IMR-90 (cell line): ENCODE results near the gene GYS1. TPM values are rescaled to one million over a fixed set of nuclear protein-coding genes. Genes with fewer than 3 reads are reported as not detected.

ENCODE experiments used
- ATAC-seq: fragments of 200-7000 bp; cut with Tn5 transposase; 2 replicates; pipeline ENCODE4 v1.9.1; 2020; ENCODE audit warnings: low read depth, mild to moderate bottlenecking, moderate library complexity
- BruUV-seq: library from RNA; stranded (reverse); fragments of 400-500 nt; replicated peaks from 2 replicates; lab custom pipeline; 2021; lab: Mats Ljungman, UMichigan
- CTCF ChIA-PET: fragments of 300-600 bp; formaldehyde crosslinking; extraction: SDS; loops from one replicate; lab custom pipeline; 2021; ENCODE audit warnings: antibody characterized with exemption; lab: Yijun Ruan, JAX
- POLR2A ChIA-PET: fragments of 300-600 bp; sonication (Branson Sonifier 250); formaldehyde crosslinking; loops from one replicate; lab custom pipeline; 2022; ENCODE audit warnings: antibody characterized with exemption; ENCODE audit not compliant: unreplicated experiment; lab: Charles Lee
- DNase-seq: peaks from one replicate; pipeline ENCODE4 v3.0.0; 2013
- H2AFZ ChIP-seq: replicated peaks from 2 replicates; pipeline ENCODE3; 2013; ENCODE audit warnings: low read length, mild to moderate bottlenecking; ENCODE audit not compliant: poor library complexity
- H2AK5ac ChIP-seq: 2 replicates; pipeline ENCODE4 v1.6.1; 2013; ENCODE audit warnings: low read depth, low read length, inconsistent platforms
- H2AK9ac ChIP-seq: replicated peaks from 2 replicates; pipeline ENCODE3; 2013; ENCODE audit warnings: mild to moderate bottlenecking, low read depth, low read length, moderate library complexity; ENCODE audit not compliant: poor library complexity
- H2BK120ac ChIP-seq: 2 replicates; pipeline ENCODE4 v1.6.1; 2013; ENCODE audit warnings: low read depth, low read length, inconsistent platforms
- H2BK15ac ChIP-seq: 3 replicates; pipeline ENCODE4 v1.6.1; 2013; ENCODE audit warnings: low read depth, low read length, inconsistent platforms
- H2BK20ac ChIP-seq: 2 replicates; pipeline ENCODE4 v1.6.1; 2013; ENCODE audit warnings: low read depth, mild to moderate bottlenecking, inconsistent platforms, low read length, moderate library complexity
- H2BK5ac ChIP-seq: 2 replicates; pipeline ENCODE4 v1.6.1; 2013; ENCODE audit warnings: mild to moderate bottlenecking, low read depth, low read length, inconsistent platforms; ENCODE audit not compliant: poor library complexity, severe bottlenecking
- H3K14ac ChIP-seq: replicated peaks from 2 replicates; pipeline ENCODE4 v1.6.1; 2013; ENCODE audit warnings: low read depth, low read length, inconsistent platforms
- H3K18ac ChIP-seq: 2 replicates; pipeline ENCODE4 v1.6.1; 2013; ENCODE audit warnings: low read depth, low read length, control low read depth
- H3K23ac ChIP-seq: 2 replicates; pipeline ENCODE4 v1.6.1; 2013; ENCODE audit warnings: low read depth, low read length, inconsistent platforms
- H3K27ac ChIP-seq: 2 replicates; pipeline ENCODE4 v1.5.1; 2013; ENCODE audit warnings: mild to moderate bottlenecking, control low read depth, low read length; ENCODE audit not compliant: insufficient read depth
- H3K27me3 ChIP-seq: 2 replicates; pipeline ENCODE4 v1.6.1; 2013; ENCODE audit warnings: low read length; ENCODE audit not compliant: control insufficient read depth, insufficient read depth
- H3K36me3 ChIP-seq: 2 replicates; pipeline ENCODE4 v1.6.1; 2013; ENCODE audit warnings: low read length, mixed read lengths; ENCODE audit not compliant: control insufficient read depth, insufficient read depth
- H3K4ac ChIP-seq: 2 replicates; pipeline ENCODE4 v1.6.1; 2013; ENCODE audit warnings: low read depth, low read length, inconsistent platforms
- H3K4me1 ChIP-seq: 2 replicates; pipeline ENCODE4 v1.6.1; 2013; ENCODE audit warnings: low read length, mixed read lengths; ENCODE audit not compliant: control insufficient read depth, insufficient read depth
- H3K4me2 ChIP-seq: 2 replicates; pipeline ENCODE4 v1.6.1; 2013; ENCODE audit warnings: low read depth, mild to moderate bottlenecking, control low read depth, low read length, moderate library complexity
- H3K4me3 ChIP-seq: 2 replicates; pipeline ENCODE4 v1.5.1; 2013; ENCODE audit warnings: low read depth, mild to moderate bottlenecking, control low read depth, low read length, moderate library complexity; ENCODE audit not compliant: insufficient read depth
- H3K56ac ChIP-seq: 2 replicates; pipeline ENCODE4 v1.6.1; 2013; ENCODE audit warnings: low read length, inconsistent platforms; ENCODE audit not compliant: insufficient read depth; ENCODE audit errors: extremely low read depth
- H3K79me1 ChIP-seq, 2 experiments: 2 replicates each; pipeline ENCODE4 v1.6.1; 2013; ENCODE audit warnings: low read length in 2 of 2, inconsistent platforms in 1 of 2, low read depth in 1 of 2
- H3K9ac ChIP-seq: 2 replicates; pipeline ENCODE4 v1.6.1; 2013; ENCODE audit warnings: low read depth, low read length, control low read depth
- H3K9me1 ChIP-seq: 2 replicates; pipeline ENCODE4 v1.6.1; 2013; ENCODE audit warnings: low read length, inconsistent platforms; ENCODE audit not compliant: insufficient read depth
- H3K9me3 ChIP-seq: 2 replicates; pipeline ENCODE4 v1.6.1; 2013; ENCODE audit warnings: low read length; ENCODE audit not compliant: control insufficient read depth, insufficient read depth
- H4K20me1 ChIP-seq: 2 replicates; pipeline ENCODE4 v1.6.1; 2013; ENCODE audit warnings: low read length, inconsistent platforms; ENCODE audit not compliant: insufficient read depth
- H4K5ac ChIP-seq: 2 replicates; pipeline ENCODE4 v1.6.1; 2013; ENCODE audit warnings: mild to moderate bottlenecking, low read depth, low read length, control low read depth
- H4K8ac ChIP-seq, 2 experiments: 2 replicates each; pipeline ENCODE4 v1.6.1; 2013; ENCODE audit warnings: low read depth in 2 of 2, low read length in 2 of 2, control low read depth in 1 of 2, inconsistent platforms in 1 of 2
- H4K91ac ChIP-seq: 2 replicates; pipeline ENCODE4 v1.6.1; 2013; ENCODE audit warnings: low read depth, low read length, inconsistent platforms; ENCODE audit not compliant: insufficient read depth
- BHLHE40 ChIP-seq: fragments of 150-350 bp; IDR thresholded peaks from 2 replicates; pipeline ENCODE4 v1.6.1; 2016; ENCODE audit warnings: mild to moderate bottlenecking, low read depth, low read length
- CEBPB ChIP-seq: IDR thresholded peaks from 2 replicates; pipeline ENCODE4 v1.6.1; 2012; ENCODE audit warnings: low read depth, low read length, improper control_type of control experiment
- CHD1 ChIP-seq: IDR thresholded peaks from 2 replicates; pipeline ENCODE4 v1.6.1; 2012; ENCODE audit warnings: low read depth, low read length, improper control_type of control experiment
- ELK1 ChIP-seq: fragments of 150-350 bp; IDR thresholded peaks from 2 replicates; pipeline ENCODE4 v1.6.1; 2016; ENCODE audit warnings: low read depth, mild to moderate bottlenecking, low read length, moderate library complexity, borderline replicate concordance
- FOS ChIP-seq: fragments of 150-350 bp; IDR thresholded peaks from 2 replicates; pipeline ENCODE4 v1.6.1; 2016; ENCODE audit warnings: low read depth, low read length
- MAFK ChIP-seq: IDR thresholded peaks from 2 replicates; pipeline ENCODE4 v1.6.1; 2012; ENCODE audit warnings: low read depth, low read length, improper control_type of control experiment
- MAZ ChIP-seq: IDR thresholded peaks from 2 replicates; pipeline ENCODE4 v1.6.1; 2012; ENCODE audit warnings: low read depth, mild to moderate bottlenecking, low read length, improper control_type of control experiment, moderate library complexity, borderline replicate concordance
- MXI1 ChIP-seq: IDR thresholded peaks from 2 replicates; pipeline ENCODE4 v1.6.1; 2012; ENCODE audit warnings: low read depth, mild to moderate bottlenecking, low read length, moderate library complexity, borderline replicate concordance
- NFE2L2 ChIP-seq: fragments of 150-350 bp; IDR thresholded peaks from 2 replicates; pipeline ENCODE4 v1.6.1; 2016; ENCODE audit warnings: low read depth, mild to moderate bottlenecking, low read length
- POLR2A ChIP-seq: IDR thresholded peaks from 2 replicates; pipeline ENCODE4 v1.6.1; 2012; ENCODE audit warnings: mild to moderate bottlenecking, low read depth, low read length
- RAD21 ChIP-seq: IDR thresholded peaks from 2 replicates; pipeline ENCODE4 v1.6.1; 2012; ENCODE audit warnings: low read length, improper control_type of control experiment
- RCOR1 ChIP-seq: IDR thresholded peaks from 2 replicates; pipeline ENCODE4 v1.6.1; 2012; ENCODE audit warnings: mild to moderate bottlenecking, low read length, improper control_type of control experiment; ENCODE audit not compliant: insufficient replicate concordance
- RFX5 ChIP-seq: IDR thresholded peaks from 2 replicates; pipeline ENCODE4 v1.8.0; 2012; ENCODE audit warnings: low read depth, mild to moderate bottlenecking, low read length, moderate library complexity
- SMC3 ChIP-seq: fragments of 150-350 bp; IDR thresholded peaks from 2 replicates; pipeline ENCODE4 v1.6.1; 2016; ENCODE audit warnings: low read depth, mild to moderate bottlenecking, antibody characterized with exemption, low read length, moderate library complexity
- WGBS, 2 experiments: methylation state at CpG; one replicate each; pipeline versions ENCODE4 v1.1.5 to v1.1.7; 2013; ENCODE audit warnings: missing lambda C conversion rate in 2 of 2; ENCODE audit not compliant: insufficient read length in 1 of 2; ENCODE audit errors: extremely low coverage in 2 of 2; 5-methylcytosine and 5-hydroxymethylcytosine counted together
- dilution Hi-C: fragments of 300-500 bp; cut with HindIII; formaldehyde crosslinking; loops from one replicate; pipeline ENCODE4 v1.14.3; 2018; ENCODE audit warnings: low sequenced_read_pairs; ENCODE audit not compliant: unreplicated experiment
- in situ Hi-C: fragments of 300-500 bp; cut with MboI; formaldehyde crosslinking; loops from 3 replicates; pipeline ENCODE4 v1.14.3; 2019; ENCODE audit warnings: low sequenced_read_pairs, inconsistent platforms, mixed read lengths
- intact Hi-C: fragments of 100-400 bp; cut with micrococcal nuclease; formaldehyde crosslinking; loops from 2 replicates; pipeline ENCODE4 v1.10.0; 2022
- polyA plus RNA-seq, 3 experiments: library from polyadenylated mRNA; depleted of rRNA; stranded (reverse); fragments of >200 nt; gene quantifications; 2 replicates each; pipeline ENCODE4 v1.2.3, GENCODE V29; 2012; ENCODE audit warnings: low replicate concordance in 1 of 3
- total RNA-seq: library from RNA; depleted of rRNA; stranded (reverse); fragments of >200 nt; gene quantifications from 2 replicates; pipeline ENCODE4 v1.2.3, GENCODE V29; 2012
- TF ChIP-seq, protein P1 (sequence below): conservative IDR thresholded peaks from 2 replicates; pipeline ENCODE4 v1.5.1; 2012; ENCODE audit warnings: mild to moderate bottlenecking, low read depth, low read length, improper control_type of control experiment
- TF ChIP-seq, protein P2 (sequence below): fragments of 150-350 bp; IDR thresholded peaks from 2 replicates; pipeline ENCODE4 v1.6.1; 2017; ENCODE audit warnings: mild to moderate bottlenecking, antibody characterized with exemption, low read length, low read depth

The GYS1 gene
- total and polyA plus RNA-seq, 2 of the 4 experiments (the other 2 are of a cell fraction), result 38.7 to 72.2 TPM

DNA sequence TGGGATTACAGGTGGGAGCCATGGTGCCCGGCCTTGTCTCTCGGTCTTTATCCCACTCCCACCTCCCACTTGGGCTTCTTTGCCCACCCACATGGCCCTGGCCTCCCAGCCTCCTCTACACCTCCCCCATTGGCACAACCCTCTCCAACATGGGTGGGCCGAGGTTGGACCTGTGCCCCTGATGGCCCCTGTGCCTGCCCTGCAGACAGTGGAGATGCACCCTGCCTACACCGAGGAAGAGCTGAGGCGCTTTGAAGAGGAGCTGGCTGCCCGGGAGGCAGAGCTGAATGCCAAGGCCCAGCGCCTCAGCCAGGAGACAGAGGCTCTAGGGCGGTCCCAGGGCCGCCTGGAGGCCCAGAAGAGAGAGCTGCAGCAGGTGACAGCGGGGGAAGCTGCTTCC lies 72.2 kb downstream of the GYS1 start:
- dilution Hi-C loops, result no loop called here
- Histone ChIP-seq H3K18ac (no peak overlapping the region), H2BK20ac (no peak overlapping the region)

More for the DNA sequence above, 72.2 kb downstream of the GYS1 start:
- no peak overlapping the region for H2AK5ac ChIP-seq
- peaks cover 46% of the 10 kb centered on the region for H3K36me3 ChIP-seq
- H3K9me1 ChIP-seq, result peaks cover 12% of the 10 kb centered on the region; the same call in 1 of the 2 replicates
- H4K8ac ChIP-seq, result no peak overlapping the region
- TF ChIP-seq POLR2A (no peak), CEBPB (no peak), NFE2L2 (no peak), ELK1 (no peak), RCOR1 (no peak), FOS (no peak), MAFK (no peak), SMC3 (no peak), RFX5 (no peak), MXI1 (no peak), BHLHE40 (no peak), RAD21 (no peak), MAZ (no peak), CHD1 (no peak)
- TF ChIP-seq, protein P1, sequence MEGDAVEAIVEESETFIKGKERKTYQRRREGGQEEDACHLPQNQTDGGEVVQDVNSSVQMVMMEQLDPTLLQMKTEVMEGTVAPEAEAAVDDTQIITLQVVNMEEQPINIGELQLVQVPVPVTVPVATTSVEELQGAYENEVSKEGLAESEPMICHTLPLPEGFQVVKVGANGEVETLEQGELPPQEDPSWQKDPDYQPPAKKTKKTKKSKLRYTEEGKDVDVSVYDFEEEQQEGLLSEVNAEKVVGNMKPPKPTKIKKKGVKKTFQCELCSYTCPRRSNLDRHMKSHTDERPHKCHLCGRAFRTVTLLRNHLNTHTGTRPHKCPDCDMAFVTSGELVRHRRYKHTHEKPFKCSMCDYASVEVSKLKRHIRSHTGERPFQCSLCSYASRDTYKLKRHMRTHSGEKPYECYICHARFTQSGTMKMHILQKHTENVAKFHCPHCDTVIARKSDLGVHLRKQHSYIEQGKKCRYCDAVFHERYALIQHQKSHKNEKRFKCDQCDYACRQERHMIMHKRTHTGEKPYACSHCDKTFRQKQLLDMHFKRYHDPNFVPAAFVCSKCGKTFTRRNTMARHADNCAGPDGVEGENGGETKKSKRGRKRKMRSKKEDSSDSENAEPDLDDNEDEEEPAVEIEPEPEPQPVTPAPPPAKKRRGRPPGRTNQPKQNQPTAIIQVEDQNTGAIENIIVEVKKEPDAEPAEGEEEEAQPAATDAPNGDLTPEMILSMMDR, result no peak
- TF ChIP-seq, protein P2, sequence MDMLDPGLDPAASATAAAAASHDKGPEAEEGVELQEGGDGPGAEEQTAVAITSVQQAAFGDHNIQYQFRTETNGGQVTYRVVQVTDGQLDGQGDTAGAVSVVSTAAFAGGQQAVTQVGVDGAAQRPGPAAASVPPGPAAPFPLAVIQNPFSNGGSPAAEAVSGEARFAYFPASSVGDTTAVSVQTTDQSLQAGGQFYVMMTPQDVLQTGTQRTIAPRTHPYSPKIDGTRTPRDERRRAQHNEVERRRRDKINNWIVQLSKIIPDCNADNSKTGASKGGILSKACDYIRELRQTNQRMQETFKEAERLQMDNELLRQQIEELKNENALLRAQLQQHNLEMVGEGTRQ, result no peak
- intact Hi-C loops (no loop called here), in situ Hi-C loops (no loop called here)
- H3K27me3 ChIP-seq, result no peaks in the 10 kb centered on the region
- no peak overlapping the region for H3K4me3 ChIP-seq
- no TSS peak for BruUV-seq
- ChIA-PET POLR2A (no interaction called here), CTCF (no interaction called here)
- H3K79me1 ChIP-seq, result 0 out of 4 replicates have a peak, but pooled peaks cover 0 to 8% of the 10 kb centered on the region in 2 experiments
- DNase-seq (no peak), ATAC-seq (no peak)
- H2BK15ac ChIP-seq, result no peak overlapping the region
- H2AK9ac ChIP-seq, result no peak overlapping the region
- H3K9me3 ChIP-seq, result no peaks in the 10 kb centered on the region
- H3K56ac ChIP-seq, result no peak overlapping the region
- H4K5ac ChIP-seq, result no peak overlapping the region
- no peak overlapping the region for H3K4ac ChIP-seq
- no peak overlapping the region for H2BK120ac ChIP-seq
- H2BK5ac ChIP-seq, result no peak overlapping the region
- H3K27ac ChIP-seq, result no peak overlapping the region
- no peak overlapping the region for H4K91ac ChIP-seq
- no peak overlapping the region for H3K9ac ChIP-seq
- no peak overlapping the region for H3K4me2 ChIP-seq
- H2AFZ ChIP-seq, result no peak overlapping the region
- WGBS, 2 experiments, result 97% methylated on average over 5 of the region's 10 CpGs; no CpG with 5 or more reads in 1 of the 2 experiments
- H3K23ac ChIP-seq, result no peak overlapping the region
- no peak overlapping the region for H3K14ac ChIP-seq
- H4K20me1 ChIP-seq, result no peaks in the 10 kb centered on the region; the same call in 1 of the 2 replicates
- peaks cover 7% of the 10 kb centered on the region; the same call in 1 of the 2 replicates for H3K4me1 ChIP-seq
